GM12892 (cell line): Measurements from ENCODE around the gene NFATC1.

ENCODE experiments used
- POLR2A ChIP-seq: IDR thresholded peaks from 2 replicates; pipeline ENCODE4 v1.6.1; 2011; ENCODE audit warnings: low read depth, low read length, control low read depth
- POLR2AphosphoS5 ChIP-seq: IDR thresholded peaks from 2 replicates; pipeline ENCODE4 v1.6.1; 2011; ENCODE audit warnings: low read depth, low read length, control low read depth

GRCh38 chr18:79553696-79554095 lies 158.0 kb downstream of the NFATC1 start:
- no peak for TF ChIP-seq POLR2AphosphoS5
- TF ChIP-seq POLR2A: no peak
